Activated CD4-positive, alpha-beta T cell treated with anti-CD3 and anti-CD28 coated beads for 4 hours (primary cell): ENCODE measurements around the gene GRID2.

Experiments used
- DNase-seq, 2 donors: peaks; one replicate each; pipeline ENCODE4 v3.0.0-alpha.2; 2020

GRID2 gene

GRCh38 chr4:92988301-92988700, 684.5 kb downstream of the GRID2 start:
- DNase-seq = no peak

- no peak for DNase-seq
Observed at GRCh38 chr4:92992758-92993157, 689.0 kb downstream of the GRID2 start.

GRCh38 chr4:92994727-92995126, 691.0 kb downstream of the GRID2 start:
- no peak for DNase-seq

- DNase-seq = no peak
Observed at GRCh38 chr4:92996533-92996932, 692.8 kb downstream of the GRID2 start.

- no peak for DNase-seq
Observed at GRCh38 chr4:93000910-93001309, 697.1 kb downstream of the GRID2 start.

GRCh38 chr4:93002240-93002639, 698.5 kb downstream of the GRID2 start:
- no peak for DNase-seq

GRCh38 chr4:93016350-93016749, 712.6 kb downstream of the GRID2 start:
- DNase-seq = no peak

- DNase-seq = no peak
Observed at GRCh38 chr4:93018243-93018642, 714.5 kb downstream of the GRID2 start.

GRCh38 chr4:93018806-93019205, 715.0 kb downstream of the GRID2 start:
- DNase-seq = no peak

GRCh38 chr4:93029769-93030168, 726.0 kb downstream of the GRID2 start:
- no peak for DNase-seq

- no peak for DNase-seq
Observed at GRCh38 chr4:93030670-93031069, 726.9 kb downstream of the GRID2 start.

GRCh38 chr4:93031431-93032098, 727.8 kb downstream of the GRID2 start:
- DNase-seq = no peak

GRCh38 chr4:93042746-93043145, 739.0 kb downstream of the GRID2 start:
- DNase-seq = no peak

GRCh38 chr4:93053140-93053539, 749.4 kb downstream of the GRID2 start:
- DNase-seq = no peak

- no peak for DNase-seq
Observed at GRCh38 chr4:93061826-93062225, 758.1 kb downstream of the GRID2 start.

- DNase-seq = no peak
Observed at GRCh38 chr4:93063325-93063724, 759.6 kb downstream of the GRID2 start.

GRCh38 chr4:93065790-93066189, 762.0 kb downstream of the GRID2 start:
- DNase-seq = no peak

GRCh38 chr4:93066749-93067148, 763.0 kb downstream of the GRID2 start:
- DNase-seq = no peak

GRCh38 chr4:93072292-93072691, 768.5 kb downstream of the GRID2 start:
- DNase-seq = no peak

GRCh38 chr4:93080316-93080715, 776.5 kb downstream of the GRID2 start:
- DNase-seq = no peak

- DNase-seq = no peak
Observed at GRCh38 chr4:93084599-93085305, 781.0 kb downstream of the GRID2 start.

- no peak for DNase-seq
Observed at GRCh38 chr4:93086356-93086755, 782.6 kb downstream of the GRID2 start.

- no peak for DNase-seq
Observed at GRCh38 chr4:93092765-93093164, 789.0 kb downstream of the GRID2 start.

GRCh38 chr4:93103042-93103441, 799.3 kb downstream of the GRID2 start:
- DNase-seq = no peak

GRCh38 chr4:93116624-93117023, 812.9 kb downstream of the GRID2 start:
- DNase-seq = no peak
